ENCODE measurements around the gene KCNJ9. TPM values are rescaled to one million over a fixed set of nuclear protein-coding genes. Genes with fewer than 3 reads are reported as not detected.

The KCNJ9 gene
- total RNA-seq, 6 experiments from 2014 or later = not detected

GRCh38 chr1:160082926-160083325 lies 1.6 kb downstream of the KCNJ9 start:
- DNase-seq (no peak), ATAC-seq (no peak)
- Histone ChIP-seq H3K27ac (no peak overlapping the region), H3K4me3 (no peak overlapping the region), H3K4me1 (peaks cover 0 to 3% (median 0%) of the 10 kb centered on the region in 4 donors), H3K9me3 (no peaks in the 10 kb centered on the region), H3K27me3 (no peaks in the 10 kb centered on the region), H3K36me3 (no peaks in the 10 kb centered on the region)
- TF ChIP-seq CTCF (IDR thresholded peaks at IDR 0.05) (no peak), POLR2A (IDR thresholded peaks at IDR 0.05) (no peak)
- 52% methylated on average over 2 of the region's 3 CpGs for WGBS (ENCODE audit: insufficient coverage, low coverage, low lambda C conversion rate, missing lambda C conversion rate)
- intact Hi-C loops (cut with DNase I) = loop anchor here in 1 of 2 donors (5.0 kb wide), 1 partner anchor 41 kb away; no protein-coding TSS in a partner anchor

- 31% methylated on average over 17 of the region's 96 CpGs for WGBS (ENCODE audit: insufficient coverage, low coverage, low lambda C conversion rate, missing lambda C conversion rate)
- H3K4me3 ChIP-seq = peak overlapping the region in 2 of 3 donors; percentile 23 to 42
- intact Hi-C loops (cut with DNase I) = loop anchor here in 1 of 2 donors (5.0 kb wide), 1 partner anchor 42 kb away; no protein-coding TSS in a partner anchor
Measured at GRCh38 chr1:160083968-160084770, 2.8 kb downstream of the KCNJ9 start.

GRCh38 chr1:160084771-160085321 lies 3.5 kb downstream of the KCNJ9 start:
- no peak for ATAC-seq
- no peaks in the 10 kb centered on the region for H3K36me3 ChIP-seq
- 86% methylated on average over 19 of the region's 30 CpGs for WGBS (ENCODE audit: insufficient coverage, low coverage, low lambda C conversion rate, missing lambda C conversion rate)
- H3K27ac ChIP-seq = no peak overlapping the region
- no peaks in the 10 kb centered on the region for H3K27me3 ChIP-seq
- peaks cover 0 to 3% (median 0%) of the 10 kb centered on the region in 4 donors for H3K4me1 ChIP-seq
- DNase-seq = peak in 1 of 3 donors; percentile 54
- TF ChIP-seq CTCF (IDR thresholded peaks at IDR 0.05) (no peak), POLR2A (IDR thresholded peaks at IDR 0.05) (no peak)
- intact Hi-C loops (cut with DNase I) = loop anchor here in 1 of 2 donors (5.0 kb wide), 1 partner anchor 43 kb away; no protein-coding TSS in a partner anchor
- no peaks in the 10 kb centered on the region for H3K9me3 ChIP-seq
- H3K4me3 ChIP-seq = no peak overlapping the region

More at GRCh38 chr1:160083968-160084770, 2.8 kb downstream of the KCNJ9 start:
- ATAC-seq (peak; percentile 86 to 90 (median 88)), DNase-seq (peak; percentile 78 to 86 (median 79))
- Histone ChIP-seq H3K9me3 (no peaks in the 10 kb centered on the region), H3K4me1 (peaks cover 0 to 3% (median 0%) of the 10 kb centered on the region in 4 donors), H3K27ac (no peak overlapping the region), H3K36me3 (no peaks in the 10 kb centered on the region), H3K27me3 (no peaks in the 10 kb centered on the region)
- no peak for TF ChIP-seq POLR2A (IDR thresholded peaks at IDR 0.05)
- peak; percentile 62 to 81 (median 80) for TF ChIP-seq CTCF (IDR thresholded peaks at IDR 0.05)

GRCh38 chr1:160085686-160086455 lies 4.5 kb downstream of the KCNJ9 start:
- peaks cover 0 to 3% (median 0%) of the 10 kb centered on the region in 4 donors for H3K4me1 ChIP-seq
- H3K9me3 ChIP-seq = no peaks in the 10 kb centered on the region
- H3K4me3 ChIP-seq = no peak overlapping the region
- H3K27me3 ChIP-seq = no peaks in the 10 kb centered on the region
- 54% methylated on average over 15 of the region's 19 CpGs for WGBS (ENCODE audit: insufficient coverage, low coverage, low lambda C conversion rate, missing lambda C conversion rate)
- ATAC-seq (peak; percentile 80 to 91 (median 88)), DNase-seq (peak; percentile 79 to 85 (median 82))
- intact Hi-C loops (cut with DNase I) = no loop called here
- H3K27ac ChIP-seq = no peak overlapping the region
- H3K36me3 ChIP-seq = no peaks in the 10 kb centered on the region
- TF ChIP-seq CTCF (IDR thresholded peaks at IDR 0.05) = peak; percentile 70 to 94 (median 92)
- no peak for TF ChIP-seq POLR2A (IDR thresholded peaks at IDR 0.05)

Data from right lobe of liver (tissue), 6 donors.